Upper lobe of left lung (tissue), 6 donors: ENCODE data around the gene UCK2. TPM values are rescaled to one million over a fixed set of nuclear protein-coding genes. Genes with fewer than 3 reads are reported as not detected.

Experiments used
- ATAC-seq, 2 donors: fragments of 200-7000 bp; cut with Tn5 transposase; one replicate each; pipeline ENCODE4 v1.9.1; 2022; ENCODE audit warnings: mild to moderate bottlenecking in 2 of 2, moderate library complexity in 2 of 2; ENCODE audit not compliant: low FRiP score in 2 of 2
- DNase-seq, 2 donors: peaks; one replicate each; pipeline ENCODE4 v3.0.0-alpha.2; 2019 to 2020
- H3K27ac ChIP-seq, 4 donors: fragments of 200-600 bp; sonication (generic); one replicate each; pipeline ENCODE4 v1.5.1; 2016 to 2019
- H3K27me3 ChIP-seq, 4 donors: fragments of 200-600 bp; sonication (generic); one replicate each; pipeline ENCODE4 v1.5.1; 2017 to 2019
- H3K36me3 ChIP-seq, 4 donors: fragments of 200-600 bp; sonication (generic); one replicate each; pipeline ENCODE4 v1.5.1; 2016 to 2019
- H3K4me1 ChIP-seq, 4 donors: fragments of 200-600 bp; sonication (generic); one replicate each; pipeline ENCODE4 v1.5.1; 2018 to 2019
- H3K4me3 ChIP-seq, 4 donors: fragments of 200-600 bp; sonication (generic); one replicate each; pipeline ENCODE4 v1.5.1; 2017 to 2019; ENCODE audit warnings: mild to moderate bottlenecking in 2 of 4, moderate library complexity in 1 of 4
- H3K9me3 ChIP-seq, 4 donors: fragments of 200-600 bp; sonication (generic); one replicate each; pipeline ENCODE4 v1.5.1; 2018 to 2019
- EP300 ChIP-seq, 4 donors: sonication (generic); formaldehyde crosslinking; IDR thresholded peaks; one replicate each; pipeline ENCODE4 v1.5.1; 2017; ENCODE audit warnings: antibody characterized with exemption in 4 of 4, control low read depth in 2 of 4
- POLR2A ChIP-seq, 4 donors: fragments of 450-650 bp; IDR thresholded peaks; one replicate each; pipeline ENCODE4 v1.5.1; 2016 to 2017; ENCODE audit warnings: antibody characterized with exemption in 4 of 4, mild to moderate bottlenecking in 2 of 4
- POLR2AphosphoS5 ChIP-seq, 2 donors: sonication (generic); formaldehyde crosslinking; IDR thresholded peaks; one replicate each; pipeline ENCODE4 v1.5.1; 2017; ENCODE audit warnings: antibody characterized with exemption in 2 of 2
- WGBS, 2 donors: methylation state at CpG; one replicate each; pipeline ENCODE4 v1.1.5; 2017 to 2018; 5-methylcytosine and 5-hydroxymethylcytosine counted together
- total RNA-seq, 6 donors: library from RNA; depleted of rRNA in 4 of 6; stranded (reverse); fragments of >200 nt in 4 of 6; gene quantifications; one replicate each; pipeline versions ENCODE4 v1.1.0 to v1.2.1, GENCODE V29; 2016 to 2021
- TF ChIP-seq, protein P1 (sequence below), 6 experiments: fragments of 450-650 bp in 4 of 6; fragments of 200-600 bp in 2 of 6; sonication (generic) in 2 of 6; IDR thresholded peaks; one replicate each; pipeline ENCODE4 v1.5.1; 2016 to 2019; ENCODE audit warnings: antibody characterized with exemption in 6 of 6
- donor health status: DM: no; HTN: no; CAD: no; lungs with moderate emphysema.
- donor health status: DM: no; HTN: yes; CAD: no; lungs with severe emphysema.

UCK2 gene
- total RNA-seq, 6 donors from 2014 or later = 7.5 to 17.9 (median 9.7) TPM

DNA sequence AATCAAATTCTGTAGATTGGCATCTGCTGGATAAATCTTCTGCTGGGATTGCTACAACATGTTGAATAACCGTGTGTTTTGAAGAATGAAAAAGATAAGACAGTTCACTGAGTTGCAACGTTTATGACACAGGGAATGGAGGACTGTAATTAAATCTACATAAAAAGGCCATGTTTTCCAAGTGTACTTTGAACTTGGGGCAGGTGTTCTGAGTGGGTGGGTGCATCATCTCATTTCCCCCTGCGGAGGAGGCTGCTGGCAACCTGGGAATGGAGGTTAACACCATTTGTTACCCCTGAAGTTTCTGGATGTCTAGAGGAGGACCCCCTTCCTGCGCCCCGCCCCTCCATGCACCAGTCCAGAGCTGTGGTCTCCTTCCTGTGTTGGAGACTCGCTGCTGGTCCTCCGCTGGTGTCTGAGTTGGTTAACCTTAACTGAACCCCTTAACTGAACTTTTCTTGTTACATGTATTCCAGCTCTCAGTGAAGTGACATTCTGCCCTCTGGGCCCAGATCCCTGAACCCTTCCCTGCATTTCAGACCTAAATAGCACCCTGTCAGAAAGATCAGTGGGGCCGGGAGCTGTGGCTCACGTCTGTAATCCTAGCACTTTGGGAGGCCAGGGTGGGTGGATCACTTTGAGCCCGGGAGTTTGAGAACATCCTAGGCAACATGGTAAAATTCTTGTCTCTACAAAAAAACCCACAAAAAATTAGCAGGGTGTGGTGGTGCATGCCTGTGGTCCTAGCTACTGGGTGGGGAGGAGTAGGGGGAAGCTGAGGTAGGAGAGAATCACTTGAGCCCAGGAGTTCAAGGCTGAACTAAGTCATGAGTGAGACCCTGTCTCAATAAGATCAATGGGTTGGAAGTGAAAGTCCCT lies 31.8 kb downstream of the UCK2 start:
- no peak overlapping the region for H3K27ac ChIP-seq
- no peaks in the 10 kb centered on the region for H3K9me3 ChIP-seq
- DNase-seq = peak in 1 of 2 donors; percentile 36
- 85 to 86% methylated on average over 7 to 10 of the region's 10 CpGs for WGBS, 2 donors
- no peak overlapping the region for H3K4me3 ChIP-seq
- no peaks in the 10 kb centered on the region for H3K27me3 ChIP-seq
- H3K36me3 ChIP-seq = no peaks in the 10 kb centered on the region
- H3K4me1 ChIP-seq = peaks cover 0 to 14% (median 7%) of the 10 kb centered on the region in 4 donors
- ATAC-seq = no peak
- TF ChIP-seq, protein P1, sequence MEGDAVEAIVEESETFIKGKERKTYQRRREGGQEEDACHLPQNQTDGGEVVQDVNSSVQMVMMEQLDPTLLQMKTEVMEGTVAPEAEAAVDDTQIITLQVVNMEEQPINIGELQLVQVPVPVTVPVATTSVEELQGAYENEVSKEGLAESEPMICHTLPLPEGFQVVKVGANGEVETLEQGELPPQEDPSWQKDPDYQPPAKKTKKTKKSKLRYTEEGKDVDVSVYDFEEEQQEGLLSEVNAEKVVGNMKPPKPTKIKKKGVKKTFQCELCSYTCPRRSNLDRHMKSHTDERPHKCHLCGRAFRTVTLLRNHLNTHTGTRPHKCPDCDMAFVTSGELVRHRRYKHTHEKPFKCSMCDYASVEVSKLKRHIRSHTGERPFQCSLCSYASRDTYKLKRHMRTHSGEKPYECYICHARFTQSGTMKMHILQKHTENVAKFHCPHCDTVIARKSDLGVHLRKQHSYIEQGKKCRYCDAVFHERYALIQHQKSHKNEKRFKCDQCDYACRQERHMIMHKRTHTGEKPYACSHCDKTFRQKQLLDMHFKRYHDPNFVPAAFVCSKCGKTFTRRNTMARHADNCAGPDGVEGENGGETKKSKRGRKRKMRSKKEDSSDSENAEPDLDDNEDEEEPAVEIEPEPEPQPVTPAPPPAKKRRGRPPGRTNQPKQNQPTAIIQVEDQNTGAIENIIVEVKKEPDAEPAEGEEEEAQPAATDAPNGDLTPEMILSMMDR (IDR thresholded peaks at IDR 0.05) = no peak
- no peak for TF ChIP-seq POLR2AphosphoS5 (IDR thresholded peaks at IDR 0.05)
- TF ChIP-seq POLR2A (IDR thresholded peaks at IDR 0.05) = no peak

DNA sequence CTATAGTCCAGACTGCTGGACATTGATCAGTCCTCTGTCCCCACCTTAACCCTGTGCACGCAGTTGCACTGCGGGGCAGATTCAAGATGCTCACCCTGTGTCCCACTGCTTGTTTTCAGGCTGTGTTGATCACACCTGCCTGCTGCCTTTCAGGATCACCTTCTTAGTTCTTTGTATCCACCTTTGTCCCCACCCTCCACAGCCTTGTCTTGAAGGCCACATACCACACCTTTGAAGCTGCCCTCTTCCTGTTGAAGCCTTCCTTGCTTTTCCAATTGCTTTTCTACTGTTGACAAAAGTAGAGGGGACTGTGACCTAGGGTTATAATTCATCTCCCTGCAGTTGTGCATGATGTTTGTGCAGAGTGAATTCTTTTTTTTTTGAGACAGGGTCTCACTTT lies 32.7 kb downstream of the UCK2 start:
- no peaks in the 10 kb centered on the region for H3K36me3 ChIP-seq
- no peaks in the 10 kb centered on the region for H3K9me3 ChIP-seq
- no peak for ATAC-seq
- no peak overlapping the region for H3K27ac ChIP-seq
- no peak for TF ChIP-seq POLR2AphosphoS5 (IDR thresholded peaks at IDR 0.05)
- TF ChIP-seq POLR2A (IDR thresholded peaks at IDR 0.05) = no peak
- no peak for TF ChIP-seq EP300 (IDR thresholded peaks at IDR 0.05)
- TF ChIP-seq, protein P1 (IDR thresholded peaks at IDR 0.05) = no peak
- H3K4me3 ChIP-seq = no peak overlapping the region
- no peaks in the 10 kb centered on the region for H3K27me3 ChIP-seq
- DNase-seq = no peak
- peaks cover 0 to 14% (median 4%) of the 10 kb centered on the region in 4 donors for H3K4me1 ChIP-seq
- WGBS, 2 donors = 100% methylated on average over 2 of the region's 2 CpGs

DNA sequence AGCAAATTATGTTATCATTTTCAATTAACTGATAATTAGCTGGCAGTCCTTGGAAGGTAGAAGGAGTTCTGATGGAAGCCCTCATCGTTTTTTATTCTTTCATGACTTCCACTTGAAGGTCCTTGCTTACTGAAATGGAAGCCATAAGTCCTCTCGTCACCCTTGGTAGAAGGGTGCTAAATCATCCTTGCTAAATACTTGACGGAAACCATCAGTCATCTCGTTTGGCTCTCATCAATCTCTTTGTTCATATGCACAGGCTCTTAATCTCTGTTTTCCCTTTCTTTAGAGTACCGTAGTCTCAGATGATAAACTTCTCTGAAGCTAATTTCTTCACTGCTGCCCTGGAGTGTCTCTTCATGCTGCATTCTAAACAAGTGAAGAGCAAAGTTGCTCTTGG lies 34.5 kb downstream of the UCK2 start:
- 70 to 72% methylated on average over 5 of the region's 5 CpGs for WGBS, 2 donors
- no peak for TF ChIP-seq POLR2AphosphoS5 (IDR thresholded peaks at IDR 0.05)
- TF ChIP-seq, protein P1 (IDR thresholded peaks at IDR 0.05) = no peak
- no peak for TF ChIP-seq POLR2A (IDR thresholded peaks at IDR 0.05)
- TF ChIP-seq EP300 (IDR thresholded peaks at IDR 0.05) = no peak
- DNase-seq (no peak), ATAC-seq (no peak)
- Histone ChIP-seq H3K27me3 (no peaks in the 10 kb centered on the region), H3K9me3 (no peaks in the 10 kb centered on the region), H3K36me3 (peaks cover 0 to 5% (median 0%) of the 10 kb centered on the region in 4 donors), H3K4me1 (peaks cover 0 to 10% (median 4%) of the 10 kb centered on the region in 4 donors), H3K4me3 (no peak overlapping the region), H3K27ac (no peak overlapping the region)

DNA sequence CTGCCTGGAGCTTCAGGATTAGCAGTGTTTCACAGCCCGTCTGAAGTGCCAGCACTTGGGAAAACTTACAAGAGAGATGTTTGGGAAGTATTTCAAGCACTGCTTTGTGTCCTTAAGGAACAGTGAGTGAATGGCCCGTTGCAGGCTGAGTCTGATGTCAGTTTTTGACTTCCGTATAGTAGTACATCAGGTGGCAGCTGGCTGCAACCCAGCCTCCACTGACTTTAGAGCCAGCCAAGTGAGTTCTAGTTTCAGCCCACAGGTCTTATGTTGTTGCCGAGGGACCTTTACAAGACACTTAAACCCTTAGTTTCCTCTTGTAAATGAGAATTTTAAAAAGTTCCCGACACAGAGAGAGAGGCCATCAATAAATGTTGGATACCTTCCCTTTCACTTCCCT lies 35.0 kb downstream of the UCK2 start:
- Histone ChIP-seq H3K27ac (no peak overlapping the region), H3K4me1 (peaks cover 0 to 8% (median 4%) of the 10 kb centered on the region in 4 donors), H3K4me3 (no peak overlapping the region), H3K27me3 (no peaks in the 10 kb centered on the region), H3K9me3 (no peaks in the 10 kb centered on the region), H3K36me3 (peaks cover 0 to 5% (median 0%) of the 10 kb centered on the region in 4 donors)
- peak in 1 of 2 donors; percentile 28 for DNase-seq
- TF ChIP-seq, protein P1 (IDR thresholded peaks at IDR 0.05) = no peak
- TF ChIP-seq POLR2A (IDR thresholded peaks at IDR 0.05) (no peak), EP300 (IDR thresholded peaks at IDR 0.05) (no peak), POLR2AphosphoS5 (IDR thresholded peaks at IDR 0.05) (no peak)
- 30 to 40% methylated on average over 4 to 5 of the region's 5 CpGs for WGBS, 2 donors
- ATAC-seq = peak in 1 of 2 donors; percentile 25
